KOPT-K1 (cell line): Measurements from ENCODE around the gene OSBPL8.
"Not testable (repeated sequence)": the region's sequence is repeated elsewhere in the genome, so short reads cannot be mapped to it uniquely, and the experiment has no call there.

Experiments used
- H3K27ac ChIP-seq: fragments of 200-600 bp; sonication (generic); 2 replicates; pipeline ENCODE4 v1.5.1; 2016; ENCODE audit warnings: antibody characterized with exemption, mild to moderate bottlenecking, low read depth, low read length; ENCODE audit not compliant: poor library complexity, severe bottlenecking
- H3K36me3 ChIP-seq: fragments of 200-600 bp; sonication (generic); 2 replicates; pipeline ENCODE4 v1.5.1; 2017; ENCODE audit warnings: antibody characterized with exemption, mild to moderate bottlenecking, low read length, moderate library complexity; ENCODE audit not compliant: insufficient read depth
- H3K9me3 ChIP-seq: fragments of 200-600 bp; sonication (generic); 2 replicates; pipeline ENCODE4 v1.5.1; 2017; ENCODE audit warnings: antibody characterized with exemption, low read length, mild to moderate bottlenecking; ENCODE audit not compliant: insufficient read depth, poor library complexity, severe bottlenecking

The OSBPL8 gene

DNA sequence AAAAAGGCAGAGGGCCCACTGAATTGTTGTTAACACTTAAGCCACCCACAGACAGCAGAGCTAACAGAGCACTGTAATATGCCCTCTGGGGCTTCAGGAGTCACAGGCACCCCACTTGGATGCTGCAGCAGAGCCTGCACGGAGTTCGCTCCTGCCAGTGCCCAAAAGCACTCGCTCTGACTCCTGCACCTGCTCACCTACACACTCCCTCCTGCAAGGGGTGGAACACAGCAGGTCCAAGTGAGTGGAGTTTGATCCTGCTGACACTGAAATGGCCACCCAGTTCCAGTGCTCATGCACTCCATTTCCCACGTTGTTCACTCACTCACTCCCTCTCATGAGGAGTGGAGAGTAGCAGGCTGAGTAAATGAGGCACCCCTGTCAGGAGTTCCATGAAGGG lies 68.8 kb downstream of the OSBPL8 start:
- H3K9me3 ChIP-seq, result peaks cover 49% of the 10 kb centered on the region
- H3K36me3 ChIP-seq, result peaks cover 31% of the 10 kb centered on the region
- H3K27ac ChIP-seq, result no peak overlapping the region

DNA sequence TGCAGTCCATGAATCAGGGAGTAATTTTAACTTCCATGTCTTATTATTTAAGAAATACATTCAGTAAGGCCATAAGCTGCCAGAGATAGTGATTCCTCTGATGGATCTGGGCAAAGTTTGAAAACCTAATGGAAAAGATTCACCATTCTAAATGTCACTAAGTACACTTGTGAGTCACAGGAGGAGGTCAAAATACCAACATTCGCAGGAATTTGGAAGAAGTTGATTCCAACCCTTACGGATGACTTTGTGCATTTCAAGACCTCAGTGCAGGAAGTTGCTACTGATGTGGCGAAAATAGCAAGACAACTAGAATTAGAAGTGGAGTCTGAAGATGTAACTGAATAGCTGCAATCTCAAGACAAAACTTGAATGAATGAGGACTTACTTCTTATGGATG lies 69.8 kb downstream of the OSBPL8 start:
- Histone ChIP-seq H3K27ac (no peak overlapping the region), H3K9me3 (peaks cover 44% of the 10 kb centered on the region), H3K36me3 (peaks cover 34% of the 10 kb centered on the region)

DNA sequence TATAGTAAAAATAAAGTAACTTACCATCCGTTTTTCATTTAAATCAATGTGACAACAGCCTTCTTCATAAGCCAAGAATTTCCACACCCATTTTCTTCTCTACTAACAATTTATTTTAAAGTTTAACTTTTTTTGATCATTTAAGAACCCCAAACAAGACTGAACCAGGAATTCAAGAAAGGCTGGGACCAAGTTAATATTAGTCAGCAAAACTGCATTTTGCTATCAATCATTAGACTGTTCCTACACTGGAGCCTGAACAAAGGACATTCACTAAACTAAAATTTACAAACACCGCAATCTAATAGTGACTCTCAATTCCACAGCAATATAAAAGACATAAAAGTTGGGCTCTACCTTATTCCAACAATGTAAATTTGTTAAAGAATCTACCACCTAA lies 73.6 kb downstream of the OSBPL8 start:
- peaks cover 14% of the 10 kb centered on the region for H3K9me3 ChIP-seq
- H3K36me3 ChIP-seq, result peaks cover 34% of the 10 kb centered on the region

DNA sequence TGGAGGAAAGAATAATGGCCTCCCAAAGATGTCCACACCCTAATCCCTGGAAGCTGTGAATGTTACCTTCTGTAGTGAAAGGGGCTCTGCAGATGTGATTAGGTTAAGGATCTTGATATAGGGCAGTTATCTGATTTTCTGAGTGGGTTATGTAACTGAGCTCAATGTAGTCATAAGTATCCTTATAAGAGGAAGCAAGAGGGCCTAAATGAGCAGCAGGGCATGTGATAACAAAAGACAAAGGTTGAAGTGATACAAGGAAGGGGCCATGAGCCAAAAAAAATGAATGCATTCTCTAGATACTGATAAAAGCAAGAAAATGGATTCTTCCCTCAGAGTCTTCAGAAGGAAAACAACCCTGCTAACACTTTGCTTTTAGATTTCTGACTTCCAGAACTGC lies 78.8 kb downstream of the OSBPL8 start:
- peaks cover 7% of the 10 kb centered on the region for H3K36me3 ChIP-seq
- H3K9me3 ChIP-seq, result no peaks in the 10 kb centered on the region
- H3K27ac ChIP-seq, result no peak overlapping the region

More for the DNA sequence above, 73.6 kb downstream of the OSBPL8 start:
- H3K27ac ChIP-seq, result no peak overlapping the region

DNA sequence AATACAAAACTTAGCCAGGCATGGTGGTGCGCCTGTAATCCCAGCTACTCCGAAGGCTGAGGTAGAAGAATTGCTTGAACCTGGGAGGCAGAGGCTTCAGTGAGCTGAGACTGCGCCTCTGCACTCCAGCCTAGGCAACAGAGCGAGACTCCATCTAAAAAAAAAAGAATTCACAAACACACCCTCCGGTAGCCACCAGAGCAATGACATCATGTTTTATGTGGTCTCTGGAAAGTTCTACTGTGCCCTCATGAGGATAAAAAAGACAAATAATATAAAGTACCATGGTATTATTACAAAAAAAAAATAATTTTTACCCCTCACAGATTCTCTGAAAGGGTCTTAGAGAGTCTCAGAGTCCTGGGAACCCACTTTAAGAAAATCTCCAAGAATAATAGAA lies 81.5 kb downstream of the OSBPL8 start:
- Histone ChIP-seq H3K9me3 (peaks cover 9% of the 10 kb centered on the region), H3K36me3 (peaks cover 3% of the 10 kb centered on the region; the same call in 1 of the 2 replicates), H3K27ac (no peak overlapping the region)

DNA sequence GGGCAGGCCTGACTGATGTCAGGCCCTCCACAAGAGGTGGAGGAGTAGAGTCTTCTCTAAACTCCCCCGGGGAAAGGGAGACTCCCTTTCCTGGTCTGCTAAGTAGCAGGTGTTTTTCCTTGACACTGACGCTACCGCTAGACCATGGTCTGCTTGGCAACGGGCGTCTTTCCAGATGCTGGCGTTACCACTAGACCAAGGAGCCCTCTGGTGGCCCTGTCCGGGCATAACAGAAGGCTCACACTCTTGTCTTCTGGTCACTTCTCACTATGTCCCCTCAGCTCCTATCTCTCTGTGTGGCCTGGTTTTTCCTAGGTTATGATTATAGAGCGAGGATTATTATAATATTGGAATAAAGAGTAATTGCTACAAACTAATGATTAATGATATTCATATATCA lies 86.7 kb downstream of the OSBPL8 start:
- not testable (repeated sequence) for H3K9me3 ChIP-seq, H3K27ac ChIP-seq, H3K36me3 ChIP-seq

DNA sequence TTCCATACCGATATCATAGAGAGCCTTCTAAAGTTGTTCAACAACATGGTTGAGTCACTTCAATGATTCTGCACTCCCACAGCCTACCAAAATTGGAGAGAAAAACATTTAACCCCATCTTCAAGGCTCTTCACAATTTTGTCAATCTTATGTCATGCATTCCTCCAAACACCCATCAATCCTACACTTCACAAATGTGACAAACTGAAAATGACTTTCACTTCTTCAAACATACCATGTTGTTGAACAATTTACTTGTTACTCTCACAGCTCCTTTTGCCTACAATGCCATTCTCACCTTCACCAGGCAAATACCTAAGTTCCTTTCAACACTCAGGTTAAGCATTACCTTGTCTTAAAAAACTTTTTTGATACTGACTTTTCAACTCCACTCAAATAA lies 88.0 kb downstream of the OSBPL8 start:
- Histone ChIP-seq H3K36me3 (no peaks in the 10 kb centered on the region), H3K9me3 (peaks cover 9% of the 10 kb centered on the region), H3K27ac (no peak overlapping the region)

DNA sequence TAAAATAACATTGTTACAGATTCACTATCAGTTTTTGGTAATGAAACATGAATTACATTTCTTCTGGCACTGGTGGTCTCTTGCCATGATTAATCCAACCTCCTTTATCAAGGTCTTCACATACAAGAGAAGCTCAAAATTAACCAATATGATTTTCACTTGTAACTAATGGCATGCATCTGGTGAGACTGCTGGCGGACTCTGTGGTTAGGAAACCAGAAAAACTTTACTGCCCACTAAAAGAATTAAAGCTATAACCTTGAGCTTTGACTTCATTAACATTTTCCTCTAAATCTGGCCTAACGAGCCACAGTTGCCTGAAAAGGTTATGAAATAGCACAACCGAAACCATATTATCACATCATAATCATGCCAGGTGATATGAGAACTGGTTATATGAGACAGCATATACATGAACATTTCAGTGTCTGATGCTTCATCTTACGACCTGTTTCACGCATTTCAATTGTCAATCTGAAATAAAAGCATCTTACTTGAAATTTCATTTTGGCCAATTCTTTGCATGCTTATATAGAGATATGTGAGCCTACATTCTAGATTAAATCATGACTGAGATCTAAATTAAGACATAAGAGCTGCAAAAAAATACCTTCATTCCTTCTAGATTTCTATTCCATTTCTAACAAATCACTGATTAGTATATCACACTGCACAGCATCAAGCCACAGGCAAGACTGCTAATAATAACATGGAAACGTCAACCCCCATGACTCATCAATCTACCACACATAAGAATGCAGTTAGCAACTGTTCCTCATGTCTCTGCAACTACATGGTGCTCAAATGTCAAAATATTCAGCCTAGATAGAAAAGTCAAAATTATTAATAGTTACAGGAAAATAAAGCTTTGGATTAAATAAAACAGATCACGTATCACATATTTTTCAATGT lies 89.3 kb downstream of the OSBPL8 start:
- no peak overlapping the region for H3K27ac ChIP-seq
- peaks cover 9% of the 10 kb centered on the region for H3K9me3 ChIP-seq
- no peaks in the 10 kb centered on the region for H3K36me3 ChIP-seq

DNA sequence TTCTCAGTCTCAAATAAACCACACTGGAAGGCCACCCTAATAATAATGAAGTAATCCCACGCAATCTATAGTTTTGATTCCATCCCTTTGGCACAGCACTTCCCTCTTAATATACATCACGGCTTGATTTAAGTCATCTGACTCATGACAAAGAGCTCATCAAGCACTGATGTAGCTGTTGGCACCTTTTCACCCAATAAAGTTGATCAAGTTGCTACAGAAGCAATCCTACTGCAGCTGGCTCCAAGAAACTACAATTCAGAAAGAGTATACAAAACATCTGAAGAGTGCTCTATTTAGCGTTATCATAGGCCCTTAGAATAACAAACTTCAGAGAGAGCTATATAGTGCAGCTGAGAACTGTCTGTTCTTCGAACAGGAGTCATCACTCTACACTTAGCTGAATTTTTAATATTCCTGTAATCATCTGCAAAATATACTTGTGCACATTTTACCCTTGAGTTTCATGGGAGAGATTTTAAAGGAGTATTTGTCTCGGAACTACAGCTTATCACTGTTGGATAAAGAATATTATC lies 94.9 kb downstream of the OSBPL8 start:
- no peaks in the 10 kb centered on the region for H3K9me3 ChIP-seq
- no peak overlapping the region for H3K27ac ChIP-seq
- H3K36me3 ChIP-seq, result no peaks in the 10 kb centered on the region

DNA sequence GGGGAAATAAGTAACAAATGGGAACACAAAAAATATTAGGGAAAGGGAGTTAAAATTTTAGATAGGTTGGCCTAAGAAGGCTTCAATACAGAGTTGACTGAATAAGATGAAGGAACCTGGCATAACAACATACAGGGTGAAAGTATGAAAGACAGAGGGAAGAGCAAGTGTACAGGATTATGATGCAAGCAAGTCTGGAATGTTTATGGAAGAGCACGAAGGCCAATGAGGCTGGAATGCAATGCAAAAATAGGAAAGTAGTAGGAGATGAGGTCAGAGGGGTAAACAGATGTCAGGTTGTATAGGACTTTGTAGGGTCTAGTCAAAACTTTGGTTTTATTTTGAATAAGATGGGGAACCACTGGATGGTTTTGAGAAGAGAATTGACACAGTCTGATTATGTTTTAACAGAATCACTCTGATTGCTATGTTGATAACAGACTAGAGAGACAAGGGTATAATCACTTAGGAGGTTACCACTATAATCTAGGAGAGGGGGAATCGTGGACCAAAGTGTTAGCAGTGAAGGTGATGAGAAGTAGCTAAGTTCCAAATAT lies 96.8 kb downstream of the OSBPL8 start:
- Histone ChIP-seq H3K27ac (no peak overlapping the region), H3K9me3 (no peaks in the 10 kb centered on the region), H3K36me3 (no peaks in the 10 kb centered on the region)

DNA sequence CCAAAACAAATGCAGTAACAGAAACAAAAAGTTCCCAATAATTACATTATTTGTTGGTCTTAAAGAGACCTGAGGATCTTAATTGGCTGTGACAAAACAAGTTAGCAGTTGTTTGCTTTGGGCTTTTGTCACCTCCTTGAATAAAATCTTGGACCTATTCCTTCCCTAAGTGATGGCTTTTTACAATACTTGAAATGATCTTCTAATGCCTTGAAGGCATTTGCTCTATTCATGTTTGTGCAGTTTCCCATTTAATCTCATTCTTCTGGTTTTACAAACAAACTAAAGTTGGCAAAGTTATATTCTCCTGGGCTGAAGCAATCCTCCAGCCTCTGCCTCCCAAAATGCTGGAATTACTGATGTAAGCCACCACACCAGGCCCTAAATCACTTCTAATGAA lies 98.8 kb downstream of the OSBPL8 start:
- Histone ChIP-seq H3K9me3 (no peaks in the 10 kb centered on the region), H3K27ac (no peak overlapping the region), H3K36me3 (no peaks in the 10 kb centered on the region)

DNA sequence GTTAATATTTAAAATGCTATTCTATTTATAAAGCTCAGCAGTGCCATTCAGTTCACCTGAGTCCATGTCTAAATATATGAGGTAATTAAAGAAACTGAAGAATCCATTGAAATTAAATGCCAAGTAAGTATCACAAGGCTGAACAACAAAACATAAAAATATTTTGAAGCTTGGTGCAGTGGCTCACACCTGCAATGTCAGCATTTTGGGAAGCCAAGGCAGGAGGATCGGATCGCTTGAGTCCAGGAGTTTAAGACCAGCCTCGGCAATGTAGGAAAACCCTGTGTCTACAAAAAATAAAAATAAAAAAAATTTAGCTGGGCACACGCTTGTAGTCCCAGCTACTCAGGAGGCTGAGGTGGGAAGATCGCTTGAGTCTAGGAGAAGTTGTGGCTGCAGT lies 101.8 kb downstream of the OSBPL8 start:
- no peaks in the 10 kb centered on the region for H3K36me3 ChIP-seq
- no peak overlapping the region for H3K27ac ChIP-seq
- no peaks in the 10 kb centered on the region for H3K9me3 ChIP-seq

DNA sequence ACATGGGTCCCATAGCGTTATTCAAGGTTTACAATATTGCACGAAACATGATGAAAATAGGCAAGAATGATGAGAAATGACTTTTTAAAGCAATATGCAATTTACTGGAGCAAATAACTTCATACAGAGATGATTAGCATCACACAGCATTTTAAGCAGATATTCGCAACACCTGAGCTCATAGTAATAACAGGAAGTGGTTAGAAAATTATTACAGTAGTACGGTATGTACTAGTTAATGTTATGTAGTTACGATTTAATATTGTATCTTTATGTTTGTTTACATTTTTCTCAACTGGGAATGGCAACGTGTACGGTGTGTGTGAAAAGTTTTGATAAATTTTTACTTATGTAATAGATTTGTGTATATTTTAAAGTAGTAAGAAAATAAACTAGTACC lies 102.6 kb downstream of the OSBPL8 start:
- Histone ChIP-seq H3K27ac (no peak overlapping the region), H3K9me3 (no peaks in the 10 kb centered on the region), H3K36me3 (no peaks in the 10 kb centered on the region)

DNA sequence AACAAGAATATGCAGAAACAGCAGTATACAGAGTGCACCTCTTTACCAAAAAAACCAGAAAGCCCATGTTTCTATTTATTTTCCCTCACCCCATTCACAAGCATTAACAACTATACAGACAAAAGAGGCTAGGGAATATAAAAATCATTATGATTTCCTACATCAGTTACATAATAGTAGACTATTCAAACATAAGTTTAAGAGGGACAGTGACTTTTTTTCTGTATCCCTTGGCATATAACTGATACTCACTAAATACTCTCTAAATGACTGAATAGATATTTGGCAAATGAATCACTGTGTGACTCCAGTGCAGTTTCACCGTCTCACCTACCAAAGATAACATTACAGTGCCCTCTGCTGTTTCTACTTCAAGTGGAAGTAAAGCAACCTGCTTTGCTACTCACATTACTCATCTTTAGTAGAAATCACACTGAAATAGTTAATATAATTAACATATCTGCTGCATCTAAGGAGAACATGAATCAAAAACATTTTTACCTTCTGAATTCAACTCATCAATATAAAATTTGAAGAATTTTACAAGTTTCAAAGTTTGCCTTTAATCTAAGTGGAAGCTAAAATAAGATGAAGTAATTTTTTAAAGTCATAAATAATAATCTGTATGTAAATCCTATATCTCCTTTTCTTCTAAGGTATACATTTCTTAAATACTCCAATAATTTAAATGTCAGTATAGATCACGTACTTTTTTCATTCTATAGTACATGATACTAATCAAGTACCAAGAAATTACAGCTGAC lies 103.8 kb downstream of the OSBPL8 start:
- peaks cover 1% of the 10 kb centered on the region for H3K36me3 ChIP-seq
- no peaks in the 10 kb centered on the region for H3K9me3 ChIP-seq
- no peak overlapping the region for H3K27ac ChIP-seq

DNA sequence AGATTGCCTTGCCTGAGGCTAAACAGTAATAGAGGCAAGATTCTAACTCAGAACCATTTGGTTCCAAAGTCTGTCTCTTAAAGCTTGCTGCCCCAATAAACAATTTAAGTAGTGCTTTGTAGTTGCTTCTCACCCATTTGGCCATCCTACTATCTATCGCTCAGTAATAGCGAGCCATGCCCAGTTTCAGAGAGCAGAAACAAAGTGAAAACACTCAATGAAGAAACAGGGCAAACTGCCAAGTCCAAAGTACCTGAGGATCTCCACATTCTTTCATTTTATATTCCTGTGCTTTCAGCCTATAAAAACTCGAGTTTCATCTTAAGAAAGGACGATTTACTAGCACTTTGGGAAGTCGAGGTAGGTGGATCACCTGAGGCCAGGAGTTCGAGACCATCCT lies 108.0 kb downstream of the OSBPL8 start:
- Histone ChIP-seq H3K9me3 (no peaks in the 10 kb centered on the region), H3K36me3 (peaks cover 23% of the 10 kb centered on the region), H3K27ac (no peak overlapping the region)
